Parathyroid adenoma (tissue), 2 donors: ENCODE data around the gene SLC2A4RG.

Experiments
- H2AFZ ChIP-seq: fragments of 300-600 bp; sonication (generic); one replicate; pipeline ENCODE4 v1.7.0; 2017; ENCODE audit warnings: antibody characterized with exemption, mild to moderate bottlenecking
- H3K27ac ChIP-seq: fragments of 300-600 bp; sonication (generic); one replicate; pipeline ENCODE4 v1.7.0; 2017
- H3K27me3 ChIP-seq: fragments of 300-600 bp; sonication (generic); one replicate; pipeline ENCODE4 v1.7.0; 2017; ENCODE audit warnings: low read length; ENCODE audit not compliant: control insufficient read depth, insufficient read depth
- H3K36me3 ChIP-seq: fragments of 300-600 bp; sonication (generic); one replicate; pipeline ENCODE4 v1.7.0; 2017; ENCODE audit warnings: low read length; ENCODE audit not compliant: control insufficient read depth, insufficient read depth
- H3K4me1 ChIP-seq: fragments of 300-600 bp; sonication (generic); one replicate; pipeline ENCODE4 v1.7.0; 2017; ENCODE audit warnings: control low read depth
- H3K4me2 ChIP-seq: fragments of 300-600 bp; sonication (generic); one replicate; pipeline ENCODE4 v1.7.0; 2017; ENCODE audit warnings: low read length
- H3K4me3 ChIP-seq: fragments of 300-600 bp; sonication (generic); one replicate; pipeline ENCODE4 v1.7.0; 2017; ENCODE audit warnings: low read depth, low read length
- H3K79me2 ChIP-seq: fragments of 300-600 bp; sonication (generic); one replicate; pipeline ENCODE4 v1.7.0; 2017; ENCODE audit warnings: control low read depth
- H3K9ac ChIP-seq: fragments of 300-600 bp; sonication (generic); one replicate; pipeline ENCODE4 v1.7.0; 2017; ENCODE audit warnings: mild to moderate bottlenecking
- H3K9me3 ChIP-seq: fragments of 300-600 bp; sonication (generic); one replicate; pipeline ENCODE4 v1.7.0; 2017; ENCODE audit warnings: low read length; ENCODE audit not compliant: control insufficient read depth
- CTCF ChIP-seq: fragments of 300-600 bp; sonication (generic); IDR thresholded peaks from one replicate; pipeline ENCODE4 v1.7.0; 2017; ENCODE audit warnings: antibody characterized with exemption, mild to moderate bottlenecking
- donor health status: primary hyperparathyroidism.

SLC2A4RG gene

DNA sequence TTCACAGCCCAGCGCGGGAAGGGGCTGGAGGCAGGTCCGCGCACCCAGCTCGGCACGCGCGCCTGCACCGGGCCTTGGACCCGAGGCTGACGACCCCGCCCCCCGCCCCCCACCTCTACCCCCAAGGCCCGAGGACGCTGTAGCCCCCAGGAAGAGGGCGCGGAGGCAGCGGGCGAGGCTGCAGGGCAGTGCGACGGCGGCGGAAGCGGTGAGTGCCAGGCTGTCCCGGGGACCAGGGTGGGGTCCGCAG, 2.0 kb upstream of the SLC2A4RG start:
- Histone ChIP-seq H3K4me3 (no peak overlapping the region), H3K4me2 (no peak overlapping the region), H3K9me3 (no peaks in the 10 kb centered on the region), H3K27me3 (no peaks in the 10 kb centered on the region), H3K36me3 (no peaks in the 10 kb centered on the region), H3K4me1 (peaks cover 10% of the 10 kb centered on the region), H2AFZ (no peak overlapping the region), H3K27ac (no peak overlapping the region), H3K79me2 (peaks cover 12% of the 10 kb centered on the region), H3K9ac (no peak overlapping the region)
- TF ChIP-seq CTCF, result no peak

- H3K9ac ChIP-seq, result no peak overlapping the region
- TF ChIP-seq CTCF, result no peak
- H3K9me3 ChIP-seq, result no peaks in the 10 kb centered on the region
- H3K4me1 ChIP-seq, result peaks cover 10% of the 10 kb centered on the region
- H3K27me3 ChIP-seq, result no peaks in the 10 kb centered on the region
- H3K4me2 ChIP-seq, result no peak overlapping the region
- H3K79me2 ChIP-seq, result peaks cover 7% of the 10 kb centered on the region
- H3K4me3 ChIP-seq, result no peak overlapping the region
- no peak overlapping the region for H2AFZ ChIP-seq
- no peak overlapping the region for H3K27ac ChIP-seq
- no peaks in the 10 kb centered on the region for H3K36me3 ChIP-seq
These were observed 1.5 kb upstream of the SLC2A4RG start for GRCh38 chr20:63737945-63738686.

DNA sequence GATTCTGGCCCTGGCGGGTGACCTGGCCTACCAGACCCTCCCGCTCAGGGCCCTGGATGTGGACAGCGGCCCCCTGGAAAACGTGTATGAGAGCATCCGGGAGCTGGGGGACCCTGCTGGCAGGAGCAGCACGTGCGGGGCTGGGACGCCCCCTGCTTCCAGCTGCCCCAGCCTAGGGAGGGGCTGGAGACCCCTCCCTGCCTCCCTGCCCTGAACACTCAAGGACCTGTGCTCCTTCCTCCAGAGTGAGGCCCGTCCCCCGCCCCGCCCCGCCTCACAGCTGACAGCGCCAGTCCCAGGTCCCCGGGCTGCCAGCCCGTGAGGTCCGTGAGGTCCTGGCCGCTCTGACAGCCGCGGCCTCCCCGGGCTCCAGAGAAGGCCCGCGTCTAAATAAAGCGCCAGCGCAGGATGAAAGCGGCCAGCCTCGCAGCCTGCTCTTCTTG, 868 bp upstream of the SLC2A4RG start:
- H3K27ac ChIP-seq, result peak overlapping the region; percentile 82
- no peaks in the 10 kb centered on the region for H3K27me3 ChIP-seq
- H3K79me2 ChIP-seq, result peaks cover under 1% of the 10 kb centered on the region
- H3K36me3 ChIP-seq, result no peaks in the 10 kb centered on the region
- H3K4me2 ChIP-seq, result peak overlapping the region; percentile 98
- no peak overlapping the region for H3K9ac ChIP-seq
- no peaks in the 10 kb centered on the region for H3K9me3 ChIP-seq
- peaks cover 10% of the 10 kb centered on the region for H3K4me1 ChIP-seq
- TF ChIP-seq CTCF, result no peak
- peak overlapping the region; percentile 66 for H3K4me3 ChIP-seq
- H2AFZ ChIP-seq, result peak overlapping the region; percentile 90

GRCh38 chr20:63740070-63740626, 572 bp downstream of the SLC2A4RG start:
- H3K9ac ChIP-seq, result no peak overlapping the region
- H3K4me3 ChIP-seq, result peak overlapping the region; percentile 63
- no peaks in the 10 kb centered on the region for H3K36me3 ChIP-seq
- peak overlapping the region; percentile 57 for H2AFZ ChIP-seq
- H3K79me2 ChIP-seq, result no peaks in the 10 kb centered on the region
- peak overlapping the region; percentile 70 for H3K4me2 ChIP-seq
- H3K4me1 ChIP-seq, result peaks cover 10% of the 10 kb centered on the region
- H3K9me3 ChIP-seq, result no peaks in the 10 kb centered on the region
- H3K27ac ChIP-seq, result peak overlapping the region; percentile 66
- TF ChIP-seq CTCF, result no peak
- no peaks in the 10 kb centered on the region for H3K27me3 ChIP-seq
